ENCODE results near the gene KDM5B. TPM values are rescaled to one million over a fixed set of nuclear protein-coding genes. Genes with fewer than 3 reads are reported as not detected.
"Not testable (repeated sequence)": the region's sequence is repeated elsewhere in the genome, so short reads cannot be mapped to it uniquely, and the experiment has no call there.

KDM5B gene
- total and polyA plus RNA-seq, 9 donors, result 19.6 to 80.3 (median 53.7) TPM

DNA sequence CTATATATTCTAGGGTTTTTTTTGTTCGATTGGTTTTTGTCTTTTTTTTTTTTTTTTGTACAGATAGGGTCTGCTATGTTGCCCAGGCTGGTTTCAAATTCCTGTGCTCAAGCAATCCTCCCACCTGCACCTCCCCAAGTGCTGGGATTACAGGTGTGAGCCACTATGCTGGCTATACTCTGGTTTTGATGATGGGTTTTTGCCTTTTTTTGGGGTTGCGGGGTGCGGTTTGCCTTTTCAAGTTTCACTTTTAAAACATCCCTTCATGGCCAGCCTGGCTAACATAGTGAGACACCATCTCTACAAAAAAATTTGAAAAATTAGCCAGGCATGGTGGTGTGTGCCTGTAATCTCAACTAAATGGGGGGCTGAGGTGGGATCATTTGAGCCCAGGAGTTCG, 10.0 kb downstream of the KDM5B start:
- intact Hi-C loops (cut with DNase I), result no loop called here
- H3K9me3 ChIP-seq, result no peaks in the 10 kb centered on the region
- H3K27ac ChIP-seq, result no peak overlapping the region
- no peaks in the 10 kb centered on the region for H3K36me3 ChIP-seq
- H3K4me3 ChIP-seq, result no peak overlapping the region
- TF ChIP-seq EP300 (IDR thresholded peaks at IDR 0.05), result no peak
- TF ChIP-seq POLR2A (IDR thresholded peaks at IDR 0.05), result no peak
- TF ChIP-seq CTCF (IDR thresholded peaks at IDR 0.05), result no peak
- no peak for DNase-seq
- peaks cover 10% of the 10 kb centered on the region for H3K4me1 ChIP-seq (ENCODE audit: insufficient read depth)
- WGBS, 3 donors, result 81 to 86% (median 85%) methylated on average over 4 of the region's 4 CpGs
- no peaks in the 10 kb centered on the region for H3K27me3 ChIP-seq

DNA sequence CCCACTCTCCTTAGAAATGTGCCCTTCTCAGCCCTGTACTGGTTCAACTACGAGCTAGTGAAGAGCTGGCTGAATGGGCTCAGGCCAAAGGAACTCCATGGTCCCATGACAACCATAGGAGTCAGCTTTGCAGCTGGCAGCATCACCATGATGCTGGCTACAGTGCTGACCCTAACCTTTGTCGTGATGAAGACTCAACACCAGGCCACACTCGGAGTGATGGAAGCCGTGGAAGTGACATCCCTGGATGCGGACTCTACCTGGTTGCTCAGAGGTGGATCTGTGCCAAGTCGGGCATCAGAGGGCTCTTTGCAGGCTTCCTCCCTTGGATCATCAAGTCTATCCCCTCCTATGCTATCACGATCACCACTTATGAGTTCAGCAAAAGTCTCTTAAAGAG, 11.6 kb downstream of the KDM5B start:
- Histone ChIP-seq H3K9me3 (no peaks in the 10 kb centered on the region), H3K4me1 (ENCODE audit: insufficient read depth) (peaks cover 8% of the 10 kb centered on the region), H3K27ac (no peak overlapping the region), H3K4me3 (no peak overlapping the region), H3K36me3 (no peaks in the 10 kb centered on the region), H3K27me3 (no peaks in the 10 kb centered on the region)
- no peak for TF ChIP-seq CTCF (IDR thresholded peaks at IDR 0.05)
- no peak for TF ChIP-seq EP300 (IDR thresholded peaks at IDR 0.05)
- no peak for TF ChIP-seq POLR2A (IDR thresholded peaks at IDR 0.05)
- intact Hi-C loops (cut with DNase I), result no loop called here
- 87 to 93% (median 91%) methylated on average over 7 of the region's 7 CpGs for WGBS, 3 donors
- no peak for DNase-seq

DNA sequence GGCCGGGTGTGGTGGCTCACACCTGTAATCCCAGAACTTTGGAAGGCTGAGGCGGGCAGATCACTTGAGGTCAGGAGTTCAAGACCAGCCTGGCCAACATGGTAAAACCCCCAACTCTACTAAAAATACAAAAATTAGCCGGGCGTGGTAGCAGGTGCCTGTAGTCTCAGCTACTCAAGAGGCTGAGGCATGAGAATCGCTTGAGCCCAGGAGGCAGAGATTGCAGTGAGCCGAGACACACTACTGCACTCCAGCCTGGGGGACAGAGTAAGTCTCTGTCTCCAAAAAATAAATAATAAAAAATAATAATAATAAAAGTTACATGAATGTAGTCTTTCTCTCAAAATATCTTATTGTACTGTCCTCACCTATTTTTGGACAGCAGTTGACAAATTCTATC, 13.3 kb downstream of the KDM5B start:
- H3K4me3 ChIP-seq; H3K27ac ChIP-seq; intact Hi-C loops (cut with DNase I); H3K9me3 ChIP-seq; H3K27me3 ChIP-seq; H3K36me3 ChIP-seq; DNase-seq: not testable (repeated sequence)
- 89 to 93% (median 93%) methylated on average over 6 of the region's 6 CpGs for WGBS, 3 donors
- peaks cover 11% of the 10 kb centered on the region for H3K4me1 ChIP-seq (ENCODE audit: insufficient read depth)

DNA sequence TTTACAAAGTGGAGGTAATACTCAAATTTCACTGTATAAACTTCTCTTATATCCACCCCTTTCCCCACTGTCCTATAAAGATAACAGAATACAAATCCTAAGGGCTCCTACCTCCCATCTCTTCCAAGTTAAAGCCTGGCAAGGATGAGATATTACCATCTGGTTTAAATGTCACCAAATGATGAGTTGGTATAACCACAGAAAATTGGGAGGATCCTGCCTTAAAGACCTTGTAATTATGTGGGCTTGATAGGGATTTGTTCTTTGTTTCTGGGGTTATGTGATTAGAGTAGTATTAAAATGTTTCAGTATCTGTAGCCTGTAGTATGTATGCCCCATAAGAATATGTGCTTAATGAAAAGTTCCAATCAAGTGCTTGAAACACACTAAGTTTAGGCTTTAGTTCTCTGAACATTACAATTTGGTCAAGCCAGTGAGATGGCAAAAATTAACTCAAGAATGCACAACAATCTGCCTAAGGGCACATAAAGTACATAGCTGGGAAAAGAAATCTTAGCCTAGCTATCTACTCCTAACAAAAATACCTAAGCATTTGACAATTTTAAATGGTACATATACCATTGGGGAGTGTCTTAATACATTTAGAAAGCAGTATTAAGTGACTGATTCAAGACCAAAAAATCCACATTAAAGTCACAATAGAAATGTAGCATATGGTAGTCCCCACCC, 14.0 kb downstream of the KDM5B start:
- intact Hi-C loops (cut with DNase I), result no loop called here
- TF ChIP-seq CTCF (IDR thresholded peaks at IDR 0.05) (no peak), EP300 (IDR thresholded peaks at IDR 0.05) (no peak), POLR2A (IDR thresholded peaks at IDR 0.05) (no peak)
- Histone ChIP-seq H3K9me3 (no peaks in the 10 kb centered on the region), H3K27ac (no peak overlapping the region), H3K36me3 (no peaks in the 10 kb centered on the region), H3K4me1 (ENCODE audit: insufficient read depth) (peaks cover 12% of the 10 kb centered on the region), H3K4me3 (no peak overlapping the region), H3K27me3 (no peaks in the 10 kb centered on the region)
- no peak for DNase-seq

- intact Hi-C loops (cut with DNase I), result no loop called here
Measured at GRCh38 chr1:202791077-202791747, 17.0 kb downstream of the KDM5B start.

More at GRCh38 chr1:202791077-202791747, 17.0 kb downstream of the KDM5B start:
- H3K27ac ChIP-seq, result no peak overlapping the region
- DNase-seq, result no peak
- no peak for TF ChIP-seq CTCF (IDR thresholded peaks at IDR 0.05)
- no peak for TF ChIP-seq POLR2A (IDR thresholded peaks at IDR 0.05)
- TF ChIP-seq EP300 (IDR thresholded peaks at IDR 0.05), result no peak
- H3K4me3 ChIP-seq, result no peak overlapping the region
- peaks cover 6% of the 10 kb centered on the region for H3K4me1 ChIP-seq (ENCODE audit: insufficient read depth)
- H3K36me3 ChIP-seq, result no peaks in the 10 kb centered on the region
- no peaks in the 10 kb centered on the region for H3K27me3 ChIP-seq
- 86 to 89% (median 87%) methylated on average over 4 of the region's 4 CpGs for WGBS, 3 donors
- H3K9me3 ChIP-seq, result no peaks in the 10 kb centered on the region

All from ovary (tissue), 9 donors.